K562 (cell line): ENCODE data around the gene PIRT. TPM values are rescaled to one million over a fixed set of nuclear protein-coding genes. Genes with fewer than 3 reads are reported as not detected.

ENCODE experiments used
- ATAC-seq: fragments of 200-7000 bp; cut with Tn5 transposase; 3 replicates; pipeline ENCODE4 v1.9.1; 2020; ENCODE audit warnings: moderate library complexity
- BruUV-seq: library from RNA; stranded (reverse); fragments of 400-500 nt; replicated peaks from 2 replicates; lab custom pipeline; 2021; lab: Mats Ljungman, UMichigan
- CTCF ChIA-PET: fragments of 300-600 bp; formaldehyde crosslinking; extraction: SDS; loops from one replicate; lab custom pipeline; 2021; ENCODE audit warnings: low intra/inter-chr PET ratio; lab: Yijun Ruan, JAX
- POLR2A ChIA-PET: fragments of 300-600, 350-650 bp; sonication (Branson Sonifier 250); formaldehyde crosslinking; extraction: SDS; loops from one replicate; lab custom pipeline; 2021; ENCODE audit warnings: antibody characterized with exemption, inconsistent platforms; lab: Yijun Ruan, JAX
- DNase-seq, 4 experiments: peaks; one replicate each; pipeline versions ENCODE4 v3.0.0 to v3.0.0-alpha.2; 2011 to 2018; ENCODE audit warnings: low spot score in 3 of 4, mixed read lengths in 3 of 4; ENCODE audit errors: extremely low read depth in 1 of 4
- FAIRE-seq: peaks from 2 replicates; lab custom pipeline; 2011; peaks lifted over from hg19 to GRCh38; lab: Jason Lieb, UNC
- H2AFZ ChIP-seq: 2 replicates; pipeline ENCODE4 v1.6.0; 2011; ENCODE audit warnings: low read depth, low read length, control low read depth, inconsistent platforms
- H3K27ac ChIP-seq: fragments of 200-600 bp; 3 replicates; pipeline ENCODE4 v1.8.0; 2011; ENCODE audit warnings: low read depth, mild to moderate bottlenecking, control low read depth, inconsistent platforms, low read length, moderate library complexity, mixed read lengths; ENCODE audit errors: extremely low read depth
- H3K27me3 ChIP-seq, 2 experiments: fragments of 300-600 bp in 1 of 2; 2 replicates in 1 of 2; 3 replicates in 1 of 2; pipeline versions ENCODE4 v1.6.0 to v1.8.0; 2011; ENCODE audit warnings: inconsistent platforms in 2 of 2, low read length in 2 of 2, mild to moderate bottlenecking in 1 of 2, mixed read lengths in 1 of 2, moderate library complexity in 1 of 2; ENCODE audit not compliant: control insufficient read depth in 2 of 2, insufficient read depth in 2 of 2
- H3K36me3 ChIP-seq: fragments of 300-600 bp; 3 replicates; pipeline ENCODE4 v1.8.0; 2011; ENCODE audit warnings: mild to moderate bottlenecking, low read length, inconsistent platforms; ENCODE audit not compliant: control insufficient read depth, insufficient read depth
- H3K4me1 ChIP-seq, 2 experiments: fragments of 200-600 bp in 1 of 2; replicated peaks in 1 of 2; 2 replicates in 1 of 2; 3 replicates in 1 of 2; pipeline versions ENCODE4 v1.5.1 to v1.8.0; 2011; ENCODE audit warnings: inconsistent platforms in 2 of 2, low read length in 2 of 2, mild to moderate bottlenecking in 1 of 2, mixed read lengths in 1 of 2, moderate library complexity in 1 of 2; ENCODE audit not compliant: control insufficient read depth in 2 of 2, insufficient read depth in 2 of 2
- H3K4me2 ChIP-seq: 2 replicates; pipeline ENCODE4 v1.6.1; 2011; ENCODE audit warnings: low read length, control low read depth, inconsistent platforms, mixed read lengths; ENCODE audit not compliant: insufficient read depth
- H3K4me3 ChIP-seq: fragments of 200-600 bp; sonication (generic), shearing (Covaris generic); 2 replicates; pipeline ENCODE4 v1.5.1; 2016; ENCODE audit warnings: control low read depth, inconsistent platforms
- H3K79me2 ChIP-seq: fragments of 200-600 bp; 3 replicates; pipeline ENCODE4 v1.8.0; 2011; ENCODE audit warnings: low read length, inconsistent platforms; ENCODE audit not compliant: control insufficient read depth, insufficient read depth
- H3K9ac ChIP-seq, 2 experiments: 2 replicates each; pipeline versions ENCODE4 v1.6.0 to v1.6.1; 2011; ENCODE audit warnings: low read depth in 2 of 2, low read length in 2 of 2, control low read depth in 1 of 2, inconsistent platforms in 1 of 2, mild to moderate bottlenecking in 1 of 2, mixed read lengths in 1 of 2; ENCODE audit not compliant: insufficient read depth in 1 of 2
- H3K9me1 ChIP-seq: one replicate; pipeline ENCODE4 v1.6.0; 2011; ENCODE audit warnings: inconsistent platforms, mild to moderate bottlenecking, low read length, moderate library complexity; ENCODE audit not compliant: control insufficient read depth, insufficient read depth
- H3K9me3 ChIP-seq: replicated peaks from 2 replicates; pipeline ENCODE4 v1.5.1; 2011; ENCODE audit warnings: low read depth, low read length, inconsistent platforms; ENCODE audit not compliant: control insufficient read depth, insufficient read depth
- H4K20me1 ChIP-seq: replicated peaks from 2 replicates; pipeline ENCODE4 v1.6.1; 2011; ENCODE audit warnings: low read length, inconsistent platforms, mixed read lengths; ENCODE audit not compliant: control insufficient read depth, insufficient read depth
- BRD4 ChIP-seq: fragments of 200-600 bp; sonication (generic); IDR thresholded peaks from 2 replicates; pipeline ENCODE4 v1.6.1; 2017; ENCODE audit warnings: inconsistent platforms
- CCAR2 ChIP-seq: fragments of 200-400 bp; formaldehyde crosslinking; IDR thresholded peaks from 2 replicates; pipeline ENCODE4 v1.6.1; 2017; ENCODE audit warnings: mild to moderate bottlenecking, low read depth, low read length
- FOXM1 ChIP-seq, 2 experiments: fragments of 450-650 bp in 1 of 2; sonication (generic) in 1 of 2; formaldehyde crosslinking in 1 of 2; IDR thresholded peaks; 2 replicates each; pipeline versions ENCODE4 v1.6.1 to v1.9.0; 2017 to 2022; ENCODE audit warnings: low read depth in 2 of 2, mild to moderate bottlenecking in 2 of 2, missing genetic modification reagents in 1 of 2, moderate library complexity in 1 of 2
- HNRNPL ChIP-seq: fragments of 200-400 bp; formaldehyde crosslinking; IDR thresholded peaks from 2 replicates; pipeline ENCODE4 v1.6.1; 2017; ENCODE audit warnings: low read depth, mild to moderate bottlenecking, low read length
- L3MBTL2 ChIP-seq: fragments of 450-650 bp; IDR thresholded peaks from 2 replicates; pipeline ENCODE4 v1.6.1; 2016; ENCODE audit warnings: mild to moderate bottlenecking, moderate library complexity
- NFXL1 ChIP-seq: fragments of 450-650 bp; formaldehyde crosslinking; IDR thresholded peaks from 2 replicates; pipeline ENCODE4 v1.4.0; 2021; ENCODE audit warnings: mild to moderate bottlenecking
- PCBP2 ChIP-seq: fragments of 200-400 bp; formaldehyde crosslinking; IDR thresholded peaks from 2 replicates; pipeline ENCODE4 v1.6.1; 2018; ENCODE audit warnings: low read length, low read depth, mild to moderate bottlenecking, moderate library complexity; ENCODE audit not compliant: poor library complexity, severe bottlenecking
- SP2 ChIP-seq: IDR thresholded peaks from 2 replicates; pipeline ENCODE4 v1.6.1; 2011; ENCODE audit warnings: mild to moderate bottlenecking, low read depth, low read length, moderate library complexity; ENCODE audit not compliant: poor library complexity, severe bottlenecking; ENCODE audit errors: extremely low read depth
- WGBS: fragments of 100-300 bp; shearing (Covaris generic); methylation state at CpG from one replicate; pipeline ENCODE4 v1.1.6; 2016; ENCODE audit warnings: low coverage, mixed read lengths; ENCODE audit not compliant: insufficient coverage; ENCODE audit errors: missing lambda C conversion rate; 5-methylcytosine and 5-hydroxymethylcytosine counted together
- in situ Hi-C: fragments of 300-500 bp; cut with MboI; formaldehyde crosslinking; loops from 4 replicates; pipeline ENCODE4 v1.15.0; 2018; ENCODE audit warnings: inconsistent platforms, mixed read lengths
- intact Hi-C: fragments of 100-400 bp; cut with micrococcal nuclease; formaldehyde crosslinking; loops from 2 replicates; pipeline ENCODE4 v1.14.2; 2022
- polyA plus RNA-seq, 8 experiments: library from polyadenylated mRNA; depleted of rRNA in 4 of 8; stranded (reverse) in 5 of 8; unstranded in 3 of 8; fragments of >200 nt; fragmentation: Nextera tagmentation in 2 of 8; fragmentation: Illumina TruSeq in 1 of 8; extraction: Ambion mirVana in 2 of 8; extraction: Trizol in 1 of 8; gene quantifications; 2 replicates each; pipeline versions ENCODE4 v1.2.1 to v1.2.3, GENCODE V29; 2011 to 2014; ENCODE audit warnings: inconsistent platforms in 1 of 8, missing spikeins in 1 of 8
- total RNA-seq, 7 experiments: library from RNA; depleted of rRNA in 6 of 7; stranded (reverse); fragments of >200 nt in 6 of 7; fragmentation: Illumina TruSeq in 2 of 7; extraction: Trizol in 2 of 7; gene quantifications; 2 replicates each; pipeline versions ENCODE4 v1.2.1 to v1.2.3, GENCODE V29; 2011 to 2021; ENCODE audit warnings: low replicate concordance in 1 of 7
- TF ChIP-seq, protein P1 (sequence below): fragments of 450-650 bp; IDR thresholded peaks from 2 replicates; pipeline ENCODE4 v1.6.1; 2016
- TF ChIP-seq, protein P2 (sequence below): fragments of 450-650 bp; formaldehyde crosslinking; IDR thresholded peaks from 2 replicates; pipeline ENCODE4 v1.4.0; 2022; ENCODE audit warnings: missing genetic modification characterization
- TF ChIP-seq, protein P3 (sequence below): fragments of 450-650 bp; IDR thresholded peaks from 2 replicates; pipeline ENCODE4 v1.6.1; 2017; ENCODE audit warnings: antibody characterized with exemption
- TF ChIP-seq, protein P4 (sequence below): IDR thresholded peaks from 3 replicates; pipeline ENCODE4 v1.6.1; 2011; ENCODE audit warnings: borderline replicate concordance, mild to moderate bottlenecking, moderate library complexity; ENCODE audit not compliant: insufficient read length; ENCODE audit errors: extremely low read depth
- TF ChIP-seq, protein P5 (sequence below): fragments of 250-450 bp; sonication (Bioruptor Pico); IDR thresholded peaks from 2 replicates; pipeline ENCODE4 v1.9.0; 2021; ENCODE audit warnings: mild to moderate bottlenecking

PIRT gene
- total and polyA plus RNA-seq, 9 of the 15 experiments (the other 6 are each of a cell fraction or from before 2014, with no cell fraction given), result not detected

DNA sequence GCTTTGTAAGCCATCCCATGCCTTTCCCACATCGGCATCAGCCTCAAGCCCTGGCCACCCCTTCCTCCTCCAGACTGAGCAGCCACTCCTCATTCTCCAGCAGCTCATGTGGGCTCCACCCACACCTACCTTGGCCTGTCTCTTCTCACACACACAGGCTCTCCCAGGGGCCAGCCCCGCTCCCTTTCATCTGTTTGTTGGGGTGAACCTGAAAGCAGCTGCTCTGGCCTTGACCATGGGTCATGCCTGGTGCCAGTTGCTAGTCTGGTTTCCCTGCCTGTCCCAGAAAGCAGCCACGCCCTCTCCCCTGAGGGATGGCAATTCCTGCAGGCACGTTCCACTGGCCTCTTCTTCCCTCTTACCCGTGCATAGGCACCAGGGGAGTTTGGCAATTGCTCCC lies 22.6 kb downstream of the PIRT start (continued):
- TF ChIP-seq L3MBTL2 (no peak), PCBP2 (no peak), FOXM1 (IDR thresholded peaks at IDR 0.05; ENCODE audit: low read depth) (no peak), FOXM1 (CRISPR knock-in tag; IDR thresholded peaks at IDR 0.05; ENCODE audit: low read depth) (no peak), HNRNPL (no peak)
- TF ChIP-seq, protein P1, sequence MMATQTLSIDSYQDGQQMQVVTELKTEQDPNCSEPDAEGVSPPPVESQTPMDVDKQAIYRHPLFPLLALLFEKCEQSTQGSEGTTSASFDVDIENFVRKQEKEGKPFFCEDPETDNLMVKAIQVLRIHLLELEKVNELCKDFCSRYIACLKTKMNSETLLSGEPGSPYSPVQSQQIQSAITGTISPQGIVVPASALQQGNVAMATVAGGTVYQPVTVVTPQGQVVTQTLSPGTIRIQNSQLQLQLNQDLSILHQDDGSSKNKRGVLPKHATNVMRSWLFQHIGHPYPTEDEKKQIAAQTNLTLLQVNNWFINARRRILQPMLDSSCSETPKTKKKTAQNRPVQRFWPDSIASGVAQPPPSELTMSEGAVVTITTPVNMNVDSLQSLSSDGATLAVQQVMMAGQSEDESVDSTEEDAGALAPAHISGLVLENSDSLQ, result no peak

DNA sequence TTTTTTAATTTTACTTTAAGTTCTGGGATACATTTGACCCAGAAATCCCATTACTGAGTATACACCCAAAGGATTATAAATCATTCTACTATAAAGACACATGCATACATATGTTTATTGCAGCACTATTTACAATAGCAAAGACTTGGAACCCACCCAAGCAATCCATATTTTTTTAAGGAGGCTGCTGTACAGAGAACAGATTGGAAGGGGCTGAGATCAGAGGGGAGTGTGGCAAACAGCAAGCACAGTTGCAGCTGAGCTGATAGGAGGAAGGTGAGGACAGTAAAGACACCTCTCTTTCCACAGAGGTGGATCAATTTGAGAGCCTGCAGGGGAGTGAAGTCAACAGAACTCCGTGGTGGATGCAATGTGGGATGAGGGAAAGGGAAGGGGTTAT lies 23.8 kb downstream of the PIRT start:
- peaks cover 0 to 5% of the 10 kb centered on the region in 2 experiments; a peak in 1 of 5 replicates for H3K27me3 ChIP-seq
- H3K4me1 ChIP-seq, result no peaks in the 10 kb centered on the region
- no peak overlapping the region for H3K4me2 ChIP-seq
- no peak overlapping the region for H3K9ac ChIP-seq
- DNase-seq, result no peak
- in situ Hi-C loops, result no loop called here
- H4K20me1 ChIP-seq, result no peaks in the 10 kb centered on the region
- ChIA-PET CTCF (no interaction called here), POLR2A (no interaction called here)
- BruUV-seq, result no TSS peak
- H3K9me1 ChIP-seq, result no peaks in the 10 kb centered on the region
- no peak overlapping the region for H3K27ac ChIP-seq
- intact Hi-C loops, result no loop called here
- H3K79me2 ChIP-seq, result no peaks in the 10 kb centered on the region
- no peak for ATAC-seq
- no peak overlapping the region for H3K4me3 ChIP-seq
- H3K36me3 ChIP-seq, result no peaks in the 10 kb centered on the region
- 0% methylated on average over 1 of the region's 1 CpG for WGBS
- H2AFZ ChIP-seq, result no peak overlapping the region
- no peaks in the 10 kb centered on the region for H3K9me3 ChIP-seq
- FAIRE-seq, result no peak
- no peak for TF ChIP-seq CCAR2
- TF ChIP-seq, protein P2, sequence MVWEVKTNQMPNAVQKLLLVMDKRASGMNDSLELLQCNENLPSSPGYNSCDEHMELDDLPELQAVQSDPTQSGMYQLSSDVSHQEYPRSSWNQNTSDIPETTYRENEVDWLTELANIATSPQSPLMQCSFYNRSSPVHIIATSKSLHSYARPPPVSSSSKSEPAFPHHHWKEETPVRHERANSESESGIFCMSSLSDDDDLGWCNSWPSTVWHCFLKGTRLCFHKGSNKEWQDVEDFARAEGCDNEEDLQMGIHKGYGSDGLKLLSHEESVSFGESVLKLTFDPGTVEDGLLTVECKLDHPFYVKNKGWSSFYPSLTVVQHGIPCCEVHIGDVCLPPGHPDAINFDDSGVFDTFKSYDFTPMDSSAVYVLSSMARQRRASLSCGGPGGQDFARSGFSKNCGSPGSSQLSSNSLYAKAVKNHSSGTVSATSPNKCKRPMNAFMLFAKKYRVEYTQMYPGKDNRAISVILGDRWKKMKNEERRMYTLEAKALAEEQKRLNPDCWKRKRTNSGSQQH, result no peak
- TF ChIP-seq SP2, result no peak
- TF ChIP-seq, protein P3, sequence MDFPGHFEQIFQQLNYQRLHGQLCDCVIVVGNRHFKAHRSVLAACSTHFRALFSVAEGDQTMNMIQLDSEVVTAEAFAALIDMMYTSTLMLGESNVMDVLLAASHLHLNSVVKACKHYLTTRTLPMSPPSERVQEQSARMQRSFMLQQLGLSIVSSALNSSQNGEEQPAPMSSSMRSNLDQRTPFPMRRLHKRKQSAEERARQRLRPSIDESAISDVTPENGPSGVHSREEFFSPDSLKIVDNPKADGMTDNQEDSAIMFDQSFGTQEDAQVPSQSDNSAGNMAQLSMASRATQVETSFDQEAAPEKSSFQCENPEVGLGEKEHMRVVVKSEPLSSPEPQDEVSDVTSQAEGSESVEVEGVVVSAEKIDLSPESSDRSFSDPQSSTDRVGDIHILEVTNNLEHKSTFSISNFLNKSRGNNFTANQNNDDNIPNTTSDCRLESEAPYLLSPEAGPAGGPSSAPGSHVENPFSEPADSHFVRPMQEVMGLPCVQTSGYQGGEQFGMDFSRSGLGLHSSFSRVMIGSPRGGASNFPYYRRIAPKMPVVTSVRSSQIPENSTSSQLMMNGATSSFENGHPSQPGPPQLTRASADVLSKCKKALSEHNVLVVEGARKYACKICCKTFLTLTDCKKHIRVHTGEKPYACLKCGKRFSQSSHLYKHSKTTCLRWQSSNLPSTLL, result no peak
- TF ChIP-seq BRD4, result no peak
- TF ChIP-seq, protein P4, sequence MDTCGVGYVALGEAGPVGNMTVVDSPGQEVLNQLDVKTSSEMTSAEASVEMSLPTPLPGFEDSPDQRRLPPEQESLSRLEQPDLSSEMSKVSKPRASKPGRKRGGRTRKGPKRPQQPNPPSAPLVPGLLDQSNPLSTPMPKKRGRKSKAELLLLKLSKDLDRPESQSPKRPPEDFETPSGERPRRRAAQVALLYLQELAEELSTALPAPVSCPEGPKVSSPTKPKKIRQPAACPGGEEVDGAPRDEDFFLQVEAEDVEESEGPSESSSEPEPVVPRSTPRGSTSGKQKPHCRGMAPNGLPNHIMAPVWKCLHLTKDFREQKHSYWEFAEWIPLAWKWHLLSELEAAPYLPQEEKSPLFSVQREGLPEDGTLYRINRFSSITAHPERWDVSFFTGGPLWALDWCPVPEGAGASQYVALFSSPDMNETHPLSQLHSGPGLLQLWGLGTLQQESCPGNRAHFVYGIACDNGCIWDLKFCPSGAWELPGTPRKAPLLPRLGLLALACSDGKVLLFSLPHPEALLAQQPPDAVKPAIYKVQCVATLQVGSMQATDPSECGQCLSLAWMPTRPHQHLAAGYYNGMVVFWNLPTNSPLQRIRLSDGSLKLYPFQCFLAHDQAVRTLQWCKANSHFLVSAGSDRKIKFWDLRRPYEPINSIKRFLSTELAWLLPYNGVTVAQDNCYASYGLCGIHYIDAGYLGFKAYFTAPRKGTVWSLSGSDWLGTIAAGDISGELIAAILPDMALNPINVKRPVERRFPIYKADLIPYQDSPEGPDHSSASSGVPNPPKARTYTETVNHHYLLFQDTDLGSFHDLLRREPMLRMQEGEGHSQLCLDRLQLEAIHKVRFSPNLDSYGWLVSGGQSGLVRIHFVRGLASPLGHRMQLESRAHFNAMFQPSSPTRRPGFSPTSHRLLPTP, result no peak
- no peak for TF ChIP-seq NFXL1 (CRISPR knock-in tag)
- TF ChIP-seq, protein P5, sequence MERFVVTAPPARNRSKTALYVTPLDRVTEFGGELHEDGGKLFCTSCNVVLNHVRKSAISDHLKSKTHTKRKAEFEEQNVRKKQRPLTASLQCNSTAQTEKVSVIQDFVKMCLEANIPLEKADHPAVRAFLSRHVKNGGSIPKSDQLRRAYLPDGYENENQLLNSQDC (CRISPR knock-in tag), result no peak
